SK-N-SH (cell line): ENCODE results near the gene HNRNPC. TPM values are rescaled to one million over a fixed set of nuclear protein-coding genes. Genes with fewer than 3 reads are reported as not detected.

Experiments
- CTCF ChIA-PET: fragments of 300-600, 350-600 bp; formaldehyde crosslinking; extraction: SDS; loops from one replicate; lab custom pipeline; 2021; lab: Yijun Ruan, JAX
- POLR2A ChIA-PET: fragments of 350-600 bp; sonication (Branson Sonifier 250); formaldehyde crosslinking; extraction: SDS; loops from one replicate; lab custom pipeline; 2020; ENCODE audit warnings: antibody characterized with exemption, inconsistent platforms; lab: Yijun Ruan, JAX
- DNase-seq: peaks from one replicate; pipeline ENCODE4 v3.0.0; 2012
- H2AFZ ChIP-seq: fragments of 200-600 bp; sonication (generic); 2 replicates; pipeline ENCODE4 v1.8.1; 2016; ENCODE audit warnings: antibody characterized with exemption, mild to moderate bottlenecking, low read depth
- H3F3A ChIP-seq: fragments of 200-600 bp; sonication (generic); replicated peaks from 2 replicates; pipeline ENCODE3; 2016; ENCODE audit warnings: antibody characterized with exemption, mild to moderate bottlenecking; ENCODE audit not compliant: insufficient read depth
- H3K27ac ChIP-seq, 2 experiments: fragments of 200-500 bp in 1 of 2; fragments of 200-600 bp in 1 of 2; sonication (Bioruptor generic) in 1 of 2; sonication (generic), shearing (Covaris generic) in 1 of 2; 2 replicates each; pipeline versions ENCODE4 v1.5.1 to v1.6.1; 2014 to 2016; ENCODE audit warnings: low read depth in 2 of 2, inconsistent platforms in 1 of 2, low read length in 1 of 2, mild to moderate bottlenecking in 1 of 2, mixed read lengths in 1 of 2
- H3K27me3 ChIP-seq: fragments of 200-600 bp; sonication (generic), shearing (Covaris generic); 2 replicates; pipeline ENCODE4 v1.6.1; 2016; ENCODE audit warnings: mixed run types; ENCODE audit not compliant: insufficient read depth
- H3K36me3 ChIP-seq, 2 experiments: fragments of 200-500 bp in 1 of 2; fragments of 200-600 bp in 1 of 2; sonication (Bioruptor generic) in 1 of 2; sonication (generic) in 1 of 2; replicated peaks in 1 of 2; 2 replicates each; pipeline versions ENCODE3 to v1.5.1; 2014 to 2016; ENCODE audit warnings: low read length in 1 of 2, mild to moderate bottlenecking in 1 of 2; ENCODE audit not compliant: insufficient read depth in 2 of 2, control insufficient read depth in 1 of 2
- H3K4me1 ChIP-seq, 2 experiments: fragments of 200-500 bp in 1 of 2; fragments of 200-600 bp in 1 of 2; sonication (Bioruptor generic) in 1 of 2; sonication (generic), shearing (Covaris generic) in 1 of 2; 2 replicates each; pipeline versions ENCODE4 v1.5.1 to v1.6.1; 2014 to 2016; ENCODE audit warnings: low read depth in 1 of 2, low read length in 1 of 2, mixed run types in 1 of 2; ENCODE audit not compliant: insufficient read depth in 2 of 2, control insufficient read depth in 1 of 2
- H3K4me2 ChIP-seq: fragments of 200-600 bp; sonication (generic), shearing (Covaris generic); 2 replicates; pipeline ENCODE4 v1.6.1; 2017; ENCODE audit warnings: mixed run types
- H3K4me3 ChIP-seq, 2 experiments: fragments of 200-500 bp in 1 of 2; fragments of 200-600 bp in 1 of 2; sonication (Bioruptor generic) in 1 of 2; sonication (generic), shearing (Covaris generic) in 1 of 2; 2 replicates each; pipeline versions ENCODE4 v1.5.1 to v1.8.1; 2014 to 2016; ENCODE audit warnings: low read depth in 2 of 2, inconsistent platforms in 1 of 2, low read length in 1 of 2, mild to moderate bottlenecking in 1 of 2, mixed read lengths in 1 of 2, moderate library complexity in 1 of 2
- H3K79me2 ChIP-seq: fragments of 200-600 bp; sonication (generic); 2 replicates; pipeline ENCODE4 v1.8.1; 2017; ENCODE audit warnings: mild to moderate bottlenecking; ENCODE audit not compliant: insufficient read depth
- H3K9ac ChIP-seq: fragments of 200-600 bp; sonication (generic); 2 replicates; pipeline ENCODE4 v1.6.1; 2017; ENCODE audit warnings: mixed run types
- H3K9me2 ChIP-seq: fragments of 200-600 bp; sonication (generic); 2 replicates; pipeline ENCODE4 v1.6.1; 2017; ENCODE audit warnings: mixed run types
- H3K9me3 ChIP-seq: fragments of 200-600 bp; sonication (generic); 2 replicates; pipeline ENCODE4 v1.6.1; 2017; ENCODE audit warnings: mixed run types, mild to moderate bottlenecking, moderate library complexity
- H4K20me1 ChIP-seq: fragments of 200-600 bp; sonication (generic); 2 replicates; pipeline ENCODE4 v1.6.1; 2017; ENCODE audit warnings: mild to moderate bottlenecking, mixed run types; ENCODE audit not compliant: insufficient read depth
- CHD2 ChIP-seq: fragments of 150-350 bp; IDR thresholded peaks from 2 replicates; pipeline ENCODE4 v1.6.1; 2018; ENCODE audit warnings: low read length; ENCODE audit not compliant: partially characterized antibody
- ELF1 ChIP-seq: IDR thresholded peaks from 2 replicates; pipeline ENCODE4 v1.4.0; 2012
- EP300 ChIP-seq, 2 experiments: IDR thresholded peaks; 2 replicates each; pipeline versions ENCODE4 v1.4.0 to v1.6.1; 2012; ENCODE audit warnings: borderline replicate concordance in 1 of 2, low read depth in 1 of 2, low read length in 1 of 2
- FOSL2 ChIP-seq: IDR thresholded peaks from 2 replicates; pipeline ENCODE4 v1.4.0; 2012; ENCODE audit warnings: low read depth, mild to moderate bottlenecking, moderate library complexity, borderline replicate concordance
- FOXM1 ChIP-seq: IDR thresholded peaks from 2 replicates; pipeline ENCODE4 v1.4.0; 2012; ENCODE audit warnings: low read depth, mild to moderate bottlenecking
- GABPA ChIP-seq: IDR thresholded peaks from 2 replicates; pipeline ENCODE4 v1.4.0; 2012; ENCODE audit warnings: low read depth, mild to moderate bottlenecking
- GATA2 ChIP-seq: sonication (generic); formaldehyde crosslinking; IDR thresholded peaks from 2 replicates; pipeline ENCODE4 v1.5.0; 2020; ENCODE audit warnings: mild to moderate bottlenecking, missing genetic modification reagents
- JUND ChIP-seq: IDR thresholded peaks from 2 replicates; pipeline ENCODE4 v1.4.0; 2012
- MAX ChIP-seq: IDR thresholded peaks from 2 replicates; pipeline ENCODE4 v1.4.0; 2012; ENCODE audit warnings: low read depth
- MEF2A ChIP-seq: IDR thresholded peaks from 2 replicates; pipeline ENCODE4 v1.4.0; 2012; ENCODE audit warnings: low read depth, borderline replicate concordance
- NRF1 ChIP-seq: IDR thresholded peaks from 2 replicates; pipeline ENCODE4 v1.6.1; 2012; ENCODE audit warnings: low read depth, mild to moderate bottlenecking, low read length
- POLR2AphosphoS5 ChIP-seq: IDR thresholded peaks from 2 replicates; pipeline ENCODE4 v1.6.1; 2012; ENCODE audit warnings: low read depth, low read length
- REST ChIP-seq: IDR thresholded peaks from 2 replicates; pipeline ENCODE4 v1.6.1; 2012; ENCODE audit warnings: mild to moderate bottlenecking, low read depth, low read length, moderate library complexity
- RFX5 ChIP-seq: IDR thresholded peaks from 2 replicates; pipeline ENCODE4 v1.6.1; 2012; ENCODE audit warnings: mild to moderate bottlenecking, improper control_type of control experiment, low read length
- TAF1 ChIP-seq: IDR thresholded peaks from 2 replicates; pipeline ENCODE4 v1.6.1; 2012; ENCODE audit warnings: low read depth, mild to moderate bottlenecking, low read length, moderate library complexity, borderline replicate concordance
- TEAD4 ChIP-seq: IDR thresholded peaks from 2 replicates; pipeline ENCODE4 v1.4.0; 2012; ENCODE audit warnings: mild to moderate bottlenecking, borderline replicate concordance; ENCODE audit not compliant: insufficient read depth
- ZBTB33 ChIP-seq: IDR thresholded peaks from 2 replicates; pipeline ENCODE4 v1.4.0; 2012; ENCODE audit warnings: low read depth, borderline replicate concordance
- WGBS: methylation state at CpG from one replicate; pipeline ENCODE4 v1.1.6; 2017; ENCODE audit warnings: low lambda C conversion rate; 5-methylcytosine and 5-hydroxymethylcytosine counted together
- polyA plus RNA-seq, 3 experiments: library from polyadenylated mRNA; depleted of rRNA; stranded (reverse); fragments of >200 nt; gene quantifications; 2 replicates each; pipeline ENCODE4 v1.2.3, GENCODE V29; 2012
- TF ChIP-seq, protein P1 (sequence below): fragments of 200-600 bp; sonication (generic); IDR thresholded peaks from 2 replicates; pipeline ENCODE4 v1.6.1; 2017; ENCODE audit warnings: antibody characterized with exemption, mild to moderate bottlenecking, moderate library complexity
- TF ChIP-seq, protein P2 (sequence below): IDR thresholded peaks from 2 replicates; pipeline ENCODE4 v1.4.0; 2012; ENCODE audit warnings: low read depth, borderline replicate concordance
- TF ChIP-seq, protein P3 (sequence below): fragments of 150-350 bp; IDR thresholded peaks from 2 replicates; pipeline ENCODE4 v1.6.1; 2016; ENCODE audit warnings: mild to moderate bottlenecking, low read depth, low read length

HNRNPC gene
- polyA plus RNA-seq, 1 of the 3 experiments (the other 2 are of a cell fraction), result 341 TPM

DNA sequence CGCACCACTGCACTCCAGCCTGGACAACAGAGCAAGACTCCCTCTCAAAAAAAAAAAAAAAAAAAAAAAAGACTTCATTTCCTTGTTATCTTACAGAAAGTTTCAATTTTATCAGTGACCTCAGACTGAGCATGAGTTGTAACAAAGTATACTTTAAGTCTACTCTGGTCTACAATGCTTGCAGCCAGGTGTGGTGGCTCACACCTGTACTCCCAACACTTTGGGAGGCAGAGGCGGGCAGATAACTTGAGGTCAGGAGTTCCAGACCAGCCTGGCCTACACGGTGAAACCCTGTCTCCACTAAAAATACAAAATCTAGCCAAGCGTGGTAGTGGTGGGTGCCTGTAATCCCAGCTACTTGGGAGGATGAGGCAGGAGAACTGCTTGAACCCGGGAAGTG lies 18.0 kb downstream of the HNRNPC start (continued):
- TF ChIP-seq, protein P1, sequence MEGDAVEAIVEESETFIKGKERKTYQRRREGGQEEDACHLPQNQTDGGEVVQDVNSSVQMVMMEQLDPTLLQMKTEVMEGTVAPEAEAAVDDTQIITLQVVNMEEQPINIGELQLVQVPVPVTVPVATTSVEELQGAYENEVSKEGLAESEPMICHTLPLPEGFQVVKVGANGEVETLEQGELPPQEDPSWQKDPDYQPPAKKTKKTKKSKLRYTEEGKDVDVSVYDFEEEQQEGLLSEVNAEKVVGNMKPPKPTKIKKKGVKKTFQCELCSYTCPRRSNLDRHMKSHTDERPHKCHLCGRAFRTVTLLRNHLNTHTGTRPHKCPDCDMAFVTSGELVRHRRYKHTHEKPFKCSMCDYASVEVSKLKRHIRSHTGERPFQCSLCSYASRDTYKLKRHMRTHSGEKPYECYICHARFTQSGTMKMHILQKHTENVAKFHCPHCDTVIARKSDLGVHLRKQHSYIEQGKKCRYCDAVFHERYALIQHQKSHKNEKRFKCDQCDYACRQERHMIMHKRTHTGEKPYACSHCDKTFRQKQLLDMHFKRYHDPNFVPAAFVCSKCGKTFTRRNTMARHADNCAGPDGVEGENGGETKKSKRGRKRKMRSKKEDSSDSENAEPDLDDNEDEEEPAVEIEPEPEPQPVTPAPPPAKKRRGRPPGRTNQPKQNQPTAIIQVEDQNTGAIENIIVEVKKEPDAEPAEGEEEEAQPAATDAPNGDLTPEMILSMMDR, result no peak
- no peak for TF ChIP-seq ELF1

- no peak for DNase-seq
- no peaks in the 10 kb centered on the region for H3K9me3 ChIP-seq
- ChIA-PET POLR2A (no interaction called here), CTCF (no interaction called here)
- no peaks in the 10 kb centered on the region for H3K9me2 ChIP-seq
- no peak overlapping the region for H3K9ac ChIP-seq
- WGBS, result 93% methylated on average over 8 of the region's 8 CpGs
- H3K27ac ChIP-seq, result no peak overlapping the region
- H3K4me1 ChIP-seq, result peaks cover 0 to 10% of the 10 kb centered on the region in 2 experiments; a peak in 3 of 4 replicates
- no peak overlapping the region for H2AFZ ChIP-seq
- H3F3A ChIP-seq, result peaks cover 38% of the 10 kb centered on the region
- no peak overlapping the region for H3K4me3 ChIP-seq
- no peaks in the 10 kb centered on the region for H3K27me3 ChIP-seq
- peaks cover 100% of the 10 kb centered on the region for H3K79me2 ChIP-seq
- peaks cover 100% of the 10 kb centered on the region for H4K20me1 ChIP-seq
- H3K4me2 ChIP-seq, result no peak overlapping the region
- H3K36me3 ChIP-seq, result peaks cover 51 to 85% of the 10 kb centered on the region in 2 experiments
- TF ChIP-seq REST (no peak), GABPA (no peak), MAX (no peak), FOSL2 (no peak), NRF1 (no peak), JUND (no peak), FOXM1 (no peak), CHD2 (no peak), EP300 (IDR thresholded peaks at IDR 0.05; ENCODE audit: borderline replicate concordance in 1 of 2, low read depth in 1 of 2, low read length in 1 of 2) (no peak), GATA2 (CRISPR knock-in tag) (no peak), TAF1 (no peak), MEF2A (no peak), RFX5 (no peak), TEAD4 (no peak), ZBTB33 (no peak), POLR2AphosphoS5 (no peak)
- TF ChIP-seq, protein P2, sequence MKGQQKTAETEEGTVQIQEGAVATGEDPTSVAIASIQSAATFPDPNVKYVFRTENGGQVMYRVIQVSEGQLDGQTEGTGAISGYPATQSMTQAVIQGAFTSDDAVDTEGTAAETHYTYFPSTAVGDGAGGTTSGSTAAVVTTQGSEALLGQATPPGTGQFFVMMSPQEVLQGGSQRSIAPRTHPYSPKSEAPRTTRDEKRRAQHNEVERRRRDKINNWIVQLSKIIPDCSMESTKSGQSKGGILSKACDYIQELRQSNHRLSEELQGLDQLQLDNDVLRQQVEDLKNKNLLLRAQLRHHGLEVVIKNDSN, result no peak
- TF ChIP-seq, protein P3, sequence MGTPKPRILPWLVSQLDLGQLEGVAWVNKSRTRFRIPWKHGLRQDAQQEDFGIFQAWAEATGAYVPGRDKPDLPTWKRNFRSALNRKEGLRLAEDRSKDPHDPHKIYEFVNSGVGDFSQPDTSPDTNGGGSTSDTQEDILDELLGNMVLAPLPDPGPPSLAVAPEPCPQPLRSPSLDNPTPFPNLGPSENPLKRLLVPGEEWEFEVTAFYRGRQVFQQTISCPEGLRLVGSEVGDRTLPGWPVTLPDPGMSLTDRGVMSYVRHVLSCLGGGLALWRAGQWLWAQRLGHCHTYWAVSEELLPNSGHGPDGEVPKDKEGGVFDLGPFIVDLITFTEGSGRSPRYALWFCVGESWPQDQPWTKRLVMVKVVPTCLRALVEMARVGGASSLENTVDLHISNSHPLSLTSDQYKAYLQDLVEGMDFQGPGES, result no peak
Measured at GRCh38 chr14:21248739-21249411, 20.4 kb downstream of the HNRNPC start.
